ENCODE results near the gene KRT80. TPM values are rescaled to one million over a fixed set of nuclear protein-coding genes. Genes with fewer than 3 reads are reported as not detected.

KRT80 gene
- total and polyA plus RNA-seq, 2 of the 13 experiments (the other 11 are each of a cell fraction or from before 2014, with no cell fraction given), result 0.27 to 0.53 TPM

GRCh38 chr12:52234223-52234810 is 42.5 kb upstream of the KRT80 start:
- Histone ChIP-seq H2AFZ (ENCODE audit: low read length) (no peak overlapping the region), H3K4me3 (replicated peaks in 1 of 3; ENCODE audit: insufficient read depth in 1 of 3, low read depth in 2 of 3, low read length in 3 of 3) (no peak overlapping the region), H3K9ac (ENCODE audit: insufficient read depth, low read depth, low read length) (no peak overlapping the region), H3K27me3 (ENCODE audit: control insufficient read depth in 1 of 2, insufficient read depth in 2 of 2, low read length in 2 of 2) (peaks cover 2 to 49% of the 10 kb centered on the region in 2 experiments; a peak in 4 of 5 replicates), H3K4me2 (ENCODE audit: low read depth, low read length) (no peak overlapping the region), H4K20me1 (ENCODE audit: insufficient read depth, low read length) (no peaks in the 10 kb centered on the region), H3K79me2 (ENCODE audit: insufficient read depth, low read length) (no peaks in the 10 kb centered on the region), H3K36me3 (replicated peaks in 1 of 2; ENCODE audit: control insufficient read depth in 1 of 2, insufficient read depth in 2 of 2, low read length in 2 of 2) (no peaks in the 10 kb centered on the region), H3K9me3 (ENCODE audit: low read length) (no peaks in the 10 kb centered on the region), H3K27ac (ENCODE audit: extremely low read length, insufficient read depth, low read length) (no peak overlapping the region), H3K4me1 (ENCODE audit: insufficient read depth, low read length) (no peaks in the 10 kb centered on the region)
- FAIRE-seq, result no peak
- TF ChIP-seq CCDC6 (CRISPR knock-in tag; IDR thresholded peaks at IDR 0.05), result no peak
- TF ChIP-seq CCAR2 (optimal IDR thresholded peaks at IDR 0.05; ENCODE audit: low read depth, low read length), result no peak
- no peak for TF ChIP-seq NR0B2 (CRISPR knock-in tag; IDR thresholded peaks at IDR 0.05)
- TF ChIP-seq ZFP1 (CRISPR knock-in tag; IDR thresholded peaks at IDR 0.05), result no peak
- TF ChIP-seq TFE3 (CRISPR knock-in tag; IDR thresholded peaks at IDR 0.05), result no peak
- BruUV-seq (replicated peaks), result no TSS peak
- DNase-seq (ENCODE audit: low spot score), result no peak
- in situ Hi-C loops (cut with HindIII; ENCODE audit: extremely low pct_ligation_motif_present, low pct_unique_long_range_greater_than_20kb), result no loop called here
- POLR2A ChIA-PET, result no interaction called here
- WGBS (ENCODE audit: low lambda C conversion rate), result 59% methylated on average over 9 of the region's 10 CpGs
- no peak for ATAC-seq
- CTCF ChIA-PET (ENCODE audit: low intra/inter-chr PET ratio, low total read pairs), result no interaction called here
- intact Hi-C loops (cut with micrococcal nuclease; ENCODE audit: unreplicated experiment), result no loop called here
